GM23248 (cell line): Measurements from ENCODE around the gene PREX1. TPM values are rescaled to one million over a fixed set of nuclear protein-coding genes. Genes with fewer than 3 reads are reported as not detected.

Experiments
- DNase-seq: peaks from one replicate; pipeline ENCODE4 v3.0.0-alpha.2; 2015
- H2AFZ ChIP-seq: fragments of 200-600 bp; sonication (generic); 2 replicates; pipeline ENCODE4 v1.6.1; 2016; ENCODE audit warnings: antibody characterized with exemption
- H3F3A ChIP-seq: fragments of 200-600 bp; sonication (generic); 2 replicates; pipeline ENCODE4 v1.6.1; 2016; ENCODE audit warnings: mild to moderate bottlenecking, antibody characterized with exemption, mixed run types; ENCODE audit not compliant: insufficient read depth
- H3K27ac ChIP-seq: fragments of 200-600 bp; sonication (generic); 2 replicates; pipeline ENCODE4 v1.5.1; 2016; ENCODE audit warnings: mild to moderate bottlenecking
- H3K27me3 ChIP-seq: fragments of 200-600 bp; sonication (generic); replicated peaks from 2 replicates; pipeline ENCODE4 v1.6.1; 2016; ENCODE audit warnings: mild to moderate bottlenecking; ENCODE audit not compliant: insufficient read depth
- H3K36me3 ChIP-seq: fragments of 200-600 bp; sonication (generic); 2 replicates; pipeline ENCODE4 v1.6.1; 2016; ENCODE audit warnings: low read depth, mild to moderate bottlenecking
- H3K4me1 ChIP-seq: fragments of 200-600 bp; sonication (generic); 2 replicates; pipeline ENCODE4 v1.6.1; 2016; ENCODE audit warnings: mild to moderate bottlenecking; ENCODE audit not compliant: insufficient read depth
- H3K4me2 ChIP-seq: fragments of 200-600 bp; sonication (generic); one replicate; pipeline ENCODE4 v1.6.1; 2016; ENCODE audit warnings: mild to moderate bottlenecking; ENCODE audit not compliant: unreplicated experiment
- H3K4me3 ChIP-seq: fragments of 200-600 bp; sonication (generic); 2 replicates; pipeline ENCODE4 v1.5.1; 2016; ENCODE audit warnings: mild to moderate bottlenecking
- H3K79me2 ChIP-seq: fragments of 200-600 bp; sonication (generic); 2 replicates; pipeline ENCODE4 v1.6.1; 2016; ENCODE audit warnings: mild to moderate bottlenecking; ENCODE audit not compliant: insufficient read depth
- H3K9ac ChIP-seq: fragments of 200-600 bp; sonication (generic); 2 replicates; pipeline ENCODE4 v1.6.1; 2016; ENCODE audit warnings: mild to moderate bottlenecking
- H3K9me2 ChIP-seq: fragments of 200-600 bp; sonication (generic); 2 replicates; pipeline ENCODE4 v1.6.1; 2016; ENCODE audit warnings: mixed run types, mild to moderate bottlenecking, moderate library complexity; ENCODE audit not compliant: insufficient read depth
- H3K9me3 ChIP-seq: fragments of 200-600 bp; sonication (generic); one replicate; pipeline ENCODE4 v1.6.1; 2017; ENCODE audit warnings: low read depth
- H4K20me1 ChIP-seq: fragments of 200-600 bp; sonication (generic); 2 replicates; pipeline ENCODE4 v1.6.0; 2016; ENCODE audit not compliant: insufficient read depth
- EZH2 ChIP-seq: fragments of 200-600 bp; sonication (generic); IDR thresholded peaks from 2 replicates; pipeline ENCODE4 v1.6.1; 2018; ENCODE audit warnings: antibody characterized with exemption, mild to moderate bottlenecking; ENCODE audit not compliant: insufficient read depth, poor library complexity, severe bottlenecking
- EZH2phosphoT487 ChIP-seq: fragments of 200-600 bp; sonication (generic); IDR thresholded peaks from 2 replicates; pipeline ENCODE4 v1.6.1; 2018; ENCODE audit warnings: antibody characterized with exemption, moderate library complexity, mild to moderate bottlenecking, low read depth; ENCODE audit not compliant: insufficient read depth
- WGBS, 2 experiments: methylation state at CpG; one replicate each; pipeline ENCODE4 v1.1.6; 2015 to 2017; ENCODE audit warnings: low lambda C conversion rate in 2 of 2, low coverage in 1 of 2; ENCODE audit errors: missing lambda C conversion rate in 2 of 2; 5-methylcytosine and 5-hydroxymethylcytosine counted together
- in situ Hi-C: fragments of 300-500 bp; cut with MboI; formaldehyde crosslinking; loops from 2 replicates; pipeline ENCODE4 v1.15.0; 2020
- polyA plus RNA-seq: library from polyadenylated mRNA; unstranded; fragments of >200 nt; fragmentation: Nextera tagmentation; extraction: Ambion mirVana; gene quantifications from 2 replicates; pipeline ENCODE4 v1.2.1, GENCODE V29; 2016
- total RNA-seq: library from RNA; depleted of rRNA; stranded (reverse); fragments of >200 nt; shearing (Covaris generic); gene quantifications from 2 replicates; pipeline ENCODE4 v1.2.3, GENCODE V29; 2014

PREX1 gene
- total and polyA plus RNA-seq, 2 experiments from 2014 or later, result 0.13 to 0.65 TPM

DNA sequence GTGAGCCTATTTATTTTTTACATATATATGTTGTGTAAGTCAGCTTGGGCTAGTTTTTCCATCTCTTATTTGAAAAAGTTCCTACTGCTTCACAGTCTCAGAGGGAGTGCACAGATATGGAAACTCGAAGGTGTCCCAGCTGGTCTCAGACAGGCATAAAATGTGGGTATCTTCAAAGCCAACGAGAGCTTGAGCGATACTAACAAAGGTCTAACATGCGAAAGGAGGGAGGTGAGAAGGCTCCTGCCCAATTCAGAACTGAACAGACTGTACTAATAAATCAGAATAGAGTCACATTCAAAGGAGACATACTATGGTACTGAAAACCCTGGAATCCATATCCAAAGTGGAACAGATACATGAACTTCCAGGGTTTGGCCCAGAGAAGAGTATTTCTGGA, 113.0 kb downstream of the PREX1 start:
- H3K36me3 ChIP-seq, result no peaks in the 10 kb centered on the region
- H3K27ac ChIP-seq, result no peak overlapping the region
- no peak overlapping the region for H3K4me2 ChIP-seq
- in situ Hi-C loops, result no loop called here
- H3K4me3 ChIP-seq, result no peak overlapping the region
- no peak for DNase-seq
- H2AFZ ChIP-seq, result no peak overlapping the region
- WGBS, 2 experiments, result 86 to 91% methylated on average over 4 of the region's 4 CpGs
- H3K27me3 ChIP-seq, result no peaks in the 10 kb centered on the region
- no peaks in the 10 kb centered on the region for H3K9me2 ChIP-seq
- H3F3A ChIP-seq, result no peaks in the 10 kb centered on the region
- TF ChIP-seq EZH2phosphoT487 (no peak), EZH2 (no peak)
- no peaks in the 10 kb centered on the region for H3K9me3 ChIP-seq
- H3K4me1 ChIP-seq, result no peaks in the 10 kb centered on the region
- no peak overlapping the region for H3K9ac ChIP-seq
- H3K79me2 ChIP-seq, result no peaks in the 10 kb centered on the region
- no peaks in the 10 kb centered on the region for H4K20me1 ChIP-seq

DNA sequence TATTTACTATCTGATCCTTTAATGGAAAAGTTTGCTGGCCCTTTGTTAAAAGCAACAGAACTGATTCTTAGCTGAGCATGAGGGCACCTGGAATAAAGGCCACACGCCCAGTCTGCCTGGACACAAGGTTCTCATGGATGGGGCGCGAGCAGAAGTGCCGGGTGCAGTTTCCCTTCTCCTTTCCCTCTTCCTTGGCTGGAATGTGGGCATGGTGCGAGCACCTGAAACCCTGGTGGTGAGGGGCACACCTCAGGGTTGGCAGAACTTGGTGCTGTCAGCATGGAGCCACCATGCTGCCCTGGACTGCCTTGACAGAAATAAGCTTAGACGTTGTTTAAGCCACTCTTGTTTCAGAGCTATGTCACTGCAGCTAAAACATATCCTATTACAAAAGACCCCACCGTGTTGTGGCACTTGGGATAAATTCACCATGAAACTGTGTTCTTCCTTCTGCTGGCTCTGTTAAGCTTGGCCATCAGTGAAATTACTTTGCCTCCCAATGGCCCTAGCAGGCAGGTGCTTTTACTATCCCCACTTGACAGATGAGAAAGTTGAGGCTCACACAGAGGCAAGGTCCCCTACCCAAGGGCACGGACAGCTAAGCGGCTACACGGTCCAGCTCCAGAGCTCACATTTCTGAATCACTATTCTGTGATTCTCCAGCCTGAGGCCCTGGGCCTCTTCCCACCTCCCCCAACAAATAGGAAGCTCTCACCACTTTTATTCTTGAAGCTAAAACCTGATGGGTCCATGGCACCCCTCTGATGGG, 115.9 kb downstream of the PREX1 start:
- Histone ChIP-seq H3K27ac (no peak overlapping the region), H3K4me1 (no peaks in the 10 kb centered on the region), H2AFZ (no peak overlapping the region), H3K9ac (no peak overlapping the region), H3K27me3 (no peaks in the 10 kb centered on the region), H3K9me2 (no peaks in the 10 kb centered on the region), H4K20me1 (no peaks in the 10 kb centered on the region), H3K4me3 (no peak overlapping the region), H3F3A (no peaks in the 10 kb centered on the region), H3K36me3 (no peaks in the 10 kb centered on the region), H3K4me2 (no peak overlapping the region), H3K9me3 (no peaks in the 10 kb centered on the region), H3K79me2 (no peaks in the 10 kb centered on the region)
- in situ Hi-C loops, result no loop called here
- DNase-seq, result no peak
- TF ChIP-seq EZH2phosphoT487 (no peak), EZH2 (no peak)
- 86 to 92% methylated on average over 9 to 10 of the region's 10 CpGs for WGBS, 2 experiments

DNA sequence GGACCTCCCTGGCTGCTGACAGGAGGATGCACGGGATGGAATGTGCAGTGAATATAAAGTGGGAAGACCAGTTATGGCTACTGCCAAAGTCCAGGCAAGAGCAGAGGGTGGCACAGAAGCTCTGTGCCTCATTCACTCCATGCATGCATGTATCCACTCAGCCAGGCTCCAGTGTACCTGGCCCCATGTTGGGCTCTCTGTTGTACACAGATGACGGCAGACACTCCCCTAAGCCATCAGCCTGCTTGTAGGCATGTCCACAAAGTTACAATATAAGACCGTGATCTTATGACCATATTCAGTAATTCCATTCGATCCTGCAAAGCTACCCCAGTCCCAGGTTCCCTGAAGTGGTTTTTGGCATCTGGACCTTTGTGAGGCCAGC, 116.8 kb downstream of the PREX1 start:
- DNase-seq, result no peak
- H4K20me1 ChIP-seq, result no peaks in the 10 kb centered on the region
- H3K27ac ChIP-seq, result no peak overlapping the region
- no peak overlapping the region for H3K9ac ChIP-seq
- no peaks in the 10 kb centered on the region for H3K27me3 ChIP-seq
- no peak overlapping the region for H2AFZ ChIP-seq
- no peaks in the 10 kb centered on the region; the same call in 1 of the 2 replicates for H3F3A ChIP-seq
- no peaks in the 10 kb centered on the region for H3K9me2 ChIP-seq
- in situ Hi-C loops, result no loop called here
- no peak overlapping the region for H3K4me3 ChIP-seq
- H3K79me2 ChIP-seq, result no peaks in the 10 kb centered on the region
- H3K4me1 ChIP-seq, result no peaks in the 10 kb centered on the region
- TF ChIP-seq EZH2, result no peak
- no peak for TF ChIP-seq EZH2phosphoT487
- WGBS, 2 experiments, result 91 to 97% methylated on average over 4 of the region's 4 CpGs
- no peaks in the 10 kb centered on the region for H3K36me3 ChIP-seq
- H3K9me3 ChIP-seq, result no peaks in the 10 kb centered on the region
- no peak overlapping the region for H3K4me2 ChIP-seq

DNA sequence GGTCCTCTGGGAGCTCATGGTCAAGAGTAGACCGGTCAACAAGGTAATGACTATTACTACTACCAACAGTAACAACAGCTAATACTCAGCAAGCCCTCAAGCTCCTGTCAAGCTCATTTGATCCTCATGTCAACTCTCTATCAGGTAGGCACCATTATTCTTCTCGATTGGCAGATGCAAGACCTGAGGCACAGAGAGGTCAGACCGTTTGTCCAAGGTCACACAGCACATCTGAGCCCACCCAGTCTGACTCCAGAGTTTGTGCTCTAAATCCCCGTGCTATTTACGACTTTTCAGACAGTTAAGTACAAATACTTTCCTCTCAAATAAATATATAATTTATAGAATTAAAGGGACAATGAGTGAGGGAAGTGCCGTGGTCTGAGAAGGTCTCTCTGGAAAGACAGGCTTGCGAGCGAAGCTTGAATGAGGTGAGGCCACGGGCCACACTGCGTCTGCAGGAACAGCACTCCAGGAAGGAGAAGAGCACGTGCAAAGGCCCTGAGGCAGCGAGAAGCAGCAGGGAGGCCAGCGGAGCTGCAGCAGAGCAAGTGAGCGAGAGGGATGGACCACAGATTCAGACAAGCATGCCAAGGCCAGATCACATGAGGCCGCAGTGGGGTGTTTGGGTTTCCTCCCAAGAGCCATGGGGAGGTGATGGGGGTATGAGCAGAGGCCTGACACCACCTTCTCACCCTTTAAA, 117.3 kb downstream of the PREX1 start:
- Histone ChIP-seq H3K9me3 (no peaks in the 10 kb centered on the region), H3K79me2 (no peaks in the 10 kb centered on the region), H3F3A (no peaks in the 10 kb centered on the region; the same call in 1 of the 2 replicates), H3K27ac (no peak overlapping the region), H3K4me3 (no peak overlapping the region), H4K20me1 (no peaks in the 10 kb centered on the region), H3K4me1 (no peaks in the 10 kb centered on the region), H3K9me2 (no peaks in the 10 kb centered on the region), H3K36me3 (no peaks in the 10 kb centered on the region), H3K27me3 (no peaks in the 10 kb centered on the region), H3K4me2 (no peak overlapping the region), H2AFZ (no peak overlapping the region), H3K9ac (no peak overlapping the region)
- 93 to 94% methylated on average over 15 of the region's 15 CpGs for WGBS, 2 experiments
- no peak for DNase-seq
- TF ChIP-seq EZH2, result no peak
- TF ChIP-seq EZH2phosphoT487, result no peak
- in situ Hi-C loops, result no loop called here
